HEK293T (cell line): ENCODE data around the gene ECE2.

Experiments
- FOXK2 ChIP-seq: fragments of 450-650 bp; IDR thresholded peaks from 2 replicates; pipeline ENCODE4 v1.6.1; 2016; ENCODE audit warnings: mild to moderate bottlenecking
- FOXM1 ChIP-seq: fragments of 450-650 bp; IDR thresholded peaks from 2 replicates; pipeline ENCODE4 v1.6.1; 2017; ENCODE audit warnings: mild to moderate bottlenecking, borderline replicate concordance
- SP1 ChIP-seq: fragments of 450-650 bp; IDR thresholded peaks from 2 replicates; pipeline ENCODE4 v1.6.1; 2017
- TARDBP ChIP-seq: fragments of 450-650 bp; IDR thresholded peaks from 2 replicates; pipeline ENCODE4 v1.6.1; 2016
- TF ChIP-seq, protein P1 (sequence below): fragments of 450-650 bp; IDR thresholded peaks from 2 replicates; pipeline ENCODE4 v1.6.1; 2016

DNA sequence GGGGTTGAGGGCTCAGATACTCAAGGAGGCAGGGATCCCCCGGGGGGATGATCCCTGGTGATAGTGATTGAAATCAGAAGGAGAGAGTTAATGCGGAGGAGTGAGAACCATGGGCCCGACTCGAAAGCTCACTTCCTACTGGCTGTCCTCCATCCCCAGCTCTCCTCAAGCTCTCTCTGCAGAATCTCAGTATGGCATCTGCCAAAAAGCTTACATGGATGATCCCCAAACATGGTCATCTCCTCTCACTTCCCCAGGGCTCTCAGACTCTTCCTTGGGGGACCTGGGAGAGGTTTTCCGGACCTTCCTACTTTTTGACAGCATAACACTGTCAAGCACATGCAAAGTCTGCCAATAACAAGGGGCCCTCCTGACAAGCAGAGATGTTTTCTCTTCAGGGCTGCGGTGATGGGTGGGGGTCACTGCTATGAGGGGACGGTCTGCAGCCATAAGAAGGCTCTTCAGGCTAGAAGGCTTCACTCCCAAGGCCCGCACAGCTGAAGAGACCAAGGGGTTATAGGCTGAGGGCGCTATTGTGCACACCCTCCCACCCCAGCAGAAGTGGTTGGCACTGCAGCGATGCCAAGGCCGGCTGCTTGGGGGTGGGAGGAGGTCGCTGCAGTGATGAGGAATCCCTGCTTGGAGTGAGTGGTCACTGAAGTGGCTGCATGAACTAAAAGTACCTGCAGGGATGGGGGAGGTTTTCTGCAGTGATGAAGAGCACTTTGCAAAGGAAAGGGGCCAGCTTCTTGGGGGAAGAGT, 47.3 kb upstream of the ECE2 start:
- TF ChIP-seq, protein P1, sequence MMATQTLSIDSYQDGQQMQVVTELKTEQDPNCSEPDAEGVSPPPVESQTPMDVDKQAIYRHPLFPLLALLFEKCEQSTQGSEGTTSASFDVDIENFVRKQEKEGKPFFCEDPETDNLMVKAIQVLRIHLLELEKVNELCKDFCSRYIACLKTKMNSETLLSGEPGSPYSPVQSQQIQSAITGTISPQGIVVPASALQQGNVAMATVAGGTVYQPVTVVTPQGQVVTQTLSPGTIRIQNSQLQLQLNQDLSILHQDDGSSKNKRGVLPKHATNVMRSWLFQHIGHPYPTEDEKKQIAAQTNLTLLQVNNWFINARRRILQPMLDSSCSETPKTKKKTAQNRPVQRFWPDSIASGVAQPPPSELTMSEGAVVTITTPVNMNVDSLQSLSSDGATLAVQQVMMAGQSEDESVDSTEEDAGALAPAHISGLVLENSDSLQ = no peak
- TF ChIP-seq SP1 = no peak
- no peak for TF ChIP-seq FOXM1
- TF ChIP-seq FOXK2 = no peak
- TF ChIP-seq TARDBP = no peak
